ENCODE data around the gene CYB5R4.

GRCh38 chr6:83890520-83890919 lies 31.0 kb downstream of the CYB5R4 start:
- TF ChIP-seq CTCF (IDR thresholded peaks at IDR 0.05) = no peak
- no peak for TF ChIP-seq POLR2A (IDR thresholded peaks at IDR 0.05)

Measured in right lobe of liver (tissue), 4 donors.